Measurements from ENCODE around the gene NAALADL2.

NAALADL2 gene

DNA sequence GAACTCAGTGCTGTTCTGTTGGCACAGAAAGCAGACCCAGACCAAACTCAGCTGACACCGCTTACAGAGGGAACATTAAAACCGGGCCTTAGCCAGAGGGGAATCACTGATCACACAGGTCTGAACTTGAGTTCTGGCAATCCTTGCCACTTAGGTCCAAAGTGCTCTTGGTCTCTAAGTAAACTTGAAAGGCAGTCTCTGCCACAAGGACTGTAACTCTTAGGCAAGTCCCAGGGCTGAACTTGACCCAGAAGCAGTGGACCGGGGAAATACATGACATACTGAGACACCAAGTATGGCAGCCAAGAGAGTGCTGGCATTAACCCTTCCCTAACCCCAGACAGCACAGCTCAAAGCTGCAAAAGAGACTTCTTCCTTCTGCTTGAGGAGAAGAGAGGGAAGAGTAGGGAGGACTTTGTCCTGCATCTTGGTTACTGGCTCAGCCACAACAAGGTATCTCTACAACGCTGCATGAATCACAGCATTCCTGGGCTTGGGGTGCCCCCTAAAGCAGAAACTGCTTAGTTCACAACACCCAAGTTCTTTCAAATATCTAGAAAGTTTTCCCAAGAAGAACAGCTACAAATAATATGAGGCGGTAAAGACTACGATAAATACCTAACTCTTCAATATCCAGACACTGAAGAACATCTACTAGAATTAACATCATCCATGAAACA, 32.5 kb downstream of the NAALADL2 start:
- DNase-seq, result no peak

GRCh38 chr3:174907027-174907426, 47.9 kb downstream of the NAALADL2 start:
- DNase-seq, result no peak

DNA sequence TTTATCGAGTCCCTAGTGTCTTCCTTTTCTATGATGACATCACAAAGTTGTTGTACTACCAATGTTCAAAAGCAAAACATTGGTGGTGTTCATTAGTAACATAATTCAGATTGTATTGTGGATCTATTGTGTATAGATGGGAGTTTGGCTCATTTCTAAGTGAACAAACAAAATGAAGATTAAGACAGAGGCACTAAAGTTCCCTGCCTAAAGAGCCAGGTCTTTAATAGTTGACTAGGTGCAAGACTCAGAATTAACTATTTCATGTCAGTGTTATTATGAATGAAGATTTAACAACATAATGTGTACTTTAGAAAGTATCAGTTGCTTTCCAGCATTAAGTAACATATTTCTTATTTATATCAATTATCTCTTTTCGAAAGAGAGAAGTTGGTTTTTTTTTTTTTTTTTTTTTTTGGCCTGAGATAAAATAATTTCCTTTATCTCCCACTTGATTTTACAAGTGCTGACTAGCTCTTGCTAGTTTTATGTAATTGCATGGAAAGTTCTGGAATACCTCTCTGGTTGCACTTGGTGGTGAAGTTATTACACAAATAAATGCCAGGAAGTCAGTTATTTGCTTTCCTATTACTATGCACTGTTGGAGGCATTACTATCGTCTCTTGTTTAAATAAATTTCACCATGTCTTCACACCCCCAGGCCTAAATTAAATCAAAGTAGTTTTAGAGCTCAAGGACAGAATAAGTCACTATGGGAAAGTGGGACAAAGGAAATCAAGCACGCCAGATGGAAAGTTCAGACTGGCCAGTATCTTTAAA, 48.7 kb downstream of the NAALADL2 start:
- no peak for DNase-seq

GRCh38 chr3:174931473-174932353, 72.6 kb downstream of the NAALADL2 start:
- no peak for DNase-seq

GRCh38 chr3:174936590-174936989, 77.5 kb downstream of the NAALADL2 start:
- DNase-seq, result no peak

DNA sequence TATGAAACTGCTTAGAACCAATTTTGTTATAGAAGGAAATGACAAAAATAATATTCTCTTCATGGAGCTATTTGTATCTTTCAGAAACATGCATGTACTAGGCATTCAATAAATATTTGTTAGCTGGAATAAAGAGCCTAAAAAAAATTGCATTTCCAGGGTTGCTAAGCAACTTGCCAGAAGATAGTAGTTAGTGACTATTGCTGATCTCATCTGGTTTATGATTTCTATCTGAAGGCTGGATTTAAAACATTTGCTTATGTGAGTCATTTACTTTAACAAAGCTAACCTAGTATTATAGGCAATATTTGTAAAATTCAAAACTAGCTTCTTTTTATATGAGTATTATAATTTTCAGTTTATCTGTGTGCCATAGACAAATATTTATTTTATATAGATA, 78.3 kb downstream of the NAALADL2 start:
- DNase-seq, result no peak

- no peak for DNase-seq
Observed at GRCh38 chr3:174938102-174938501, 79.0 kb downstream of the NAALADL2 start.

- DNase-seq, result no peak
Observed at GRCh38 chr3:174940151-174940550, 81.0 kb downstream of the NAALADL2 start.

- DNase-seq, result no peak
Observed at GRCh38 chr3:174945276-174945675, 86.1 kb downstream of the NAALADL2 start.

DNA sequence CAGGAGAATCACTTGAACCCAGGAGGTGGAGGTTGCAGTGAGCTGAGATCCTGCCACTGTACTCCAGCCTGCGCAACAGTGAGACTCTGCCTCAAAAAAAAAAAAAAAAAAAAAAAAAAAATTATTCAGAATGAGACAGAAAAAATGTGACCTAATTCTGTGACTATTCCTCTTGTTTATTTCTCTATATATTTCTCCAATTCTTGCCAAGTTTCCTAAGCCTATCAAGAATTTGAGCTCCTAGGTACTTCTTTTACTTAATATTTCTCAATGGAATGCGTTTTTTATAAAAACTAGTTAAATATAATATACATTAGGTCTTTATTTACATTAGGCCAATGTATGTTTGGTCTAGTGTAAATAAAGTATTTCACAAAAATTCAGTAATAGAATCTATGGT, 86.8 kb downstream of the NAALADL2 start:
- DNase-seq, result no peak

GRCh38 chr3:174949523-174949922, 90.4 kb downstream of the NAALADL2 start:
- DNase-seq, result no peak

GRCh38 chr3:174951034-174951433, 91.9 kb downstream of the NAALADL2 start:
- DNase-seq, result no peak

- DNase-seq, result no peak
Observed at GRCh38 chr3:174951498-174952005, 92.4 kb downstream of the NAALADL2 start.

GRCh38 chr3:174953068-174953467, 93.9 kb downstream of the NAALADL2 start:
- DNase-seq, result no peak

GRCh38 chr3:174955513-174956016, 96.4 kb downstream of the NAALADL2 start:
- DNase-seq, result no peak

- DNase-seq, result no peak
Observed at GRCh38 chr3:174957081-174957480, 97.9 kb downstream of the NAALADL2 start.

GRCh38 chr3:174957551-174958001, 98.4 kb downstream of the NAALADL2 start:
- DNase-seq, result no peak

DNA sequence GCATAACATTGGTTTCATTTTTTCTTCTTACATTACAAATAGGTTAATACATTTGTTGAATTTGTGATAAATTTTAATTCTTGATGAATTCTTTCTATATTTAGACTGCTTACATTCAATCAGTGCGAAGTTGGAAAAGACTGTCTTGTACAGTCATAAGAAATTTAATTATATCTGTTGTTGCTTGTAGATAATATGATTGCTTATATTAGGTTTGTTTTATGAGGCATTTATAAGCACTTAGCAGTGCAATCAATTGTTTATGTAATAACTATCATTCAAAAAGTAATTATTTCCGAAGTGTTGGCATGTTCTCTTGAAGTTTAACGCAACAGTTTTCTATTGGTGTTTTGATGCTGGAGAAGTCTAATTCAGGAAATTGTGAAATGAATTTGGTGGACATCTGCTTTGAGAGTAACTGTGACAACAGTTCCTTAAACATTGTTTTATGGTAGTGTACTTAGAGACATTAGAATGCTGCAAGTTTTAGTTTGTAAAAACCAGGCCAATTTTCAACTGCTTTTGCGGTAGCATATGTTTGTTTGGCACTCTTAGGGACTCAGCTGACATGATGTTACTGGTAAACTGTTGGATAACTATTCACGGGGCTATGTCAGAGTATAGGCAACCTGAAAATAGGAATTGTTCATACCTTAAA, 99.7 kb downstream of the NAALADL2 start:
- no peak for DNase-seq

GRCh38 chr3:174959556-174960065, 100.5 kb downstream of the NAALADL2 start:
- no peak for DNase-seq

GRCh38 chr3:174960898-174961297, 101.8 kb downstream of the NAALADL2 start:
- DNase-seq, result no peak

DNA sequence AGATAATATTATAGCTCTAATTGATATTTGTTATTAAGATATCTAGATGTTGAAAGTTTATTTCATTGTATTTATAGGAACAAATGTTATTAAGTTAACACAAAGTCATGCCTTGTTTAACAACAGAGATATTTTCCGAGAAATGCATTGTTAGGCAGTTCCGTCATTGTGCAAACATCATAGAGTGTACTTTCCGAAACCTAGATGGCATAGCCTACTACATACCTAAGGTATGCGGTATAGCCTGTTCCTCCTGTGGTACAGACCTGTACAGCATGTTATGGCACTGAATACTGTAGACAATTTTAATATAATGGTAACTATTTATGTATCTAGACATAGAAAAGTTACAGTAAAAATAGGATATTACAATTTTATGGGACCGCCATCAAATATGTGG, 114.3 kb downstream of the NAALADL2 start:
- no peak for DNase-seq

GRCh38 chr3:174986685-174987084, 127.6 kb downstream of the NAALADL2 start:
- no peak for DNase-seq
